HUES64 (cell line): ENCODE results near the gene ATOH1.

Experiments
- H3K27ac ChIP-seq: 2 replicates; pipeline ENCODE4 v1.7.0; 2013; ENCODE audit warnings: low read depth, low read length, inconsistent platforms
- H3K27me3 ChIP-seq: 2 replicates; pipeline ENCODE4 v1.6.1; 2013; ENCODE audit warnings: mild to moderate bottlenecking, low read length; ENCODE audit not compliant: insufficient read depth
- H3K36me3 ChIP-seq: 2 replicates; pipeline ENCODE4 v1.6.1; 2013; ENCODE audit warnings: mild to moderate bottlenecking, low read length; ENCODE audit not compliant: insufficient read depth
- H3K4me1 ChIP-seq: 2 replicates; pipeline ENCODE4 v1.6.1; 2013; ENCODE audit warnings: mild to moderate bottlenecking, low read length, moderate library complexity; ENCODE audit not compliant: insufficient read depth
- H3K4me3 ChIP-seq: 2 replicates; pipeline ENCODE4 v1.5.1; 2013; ENCODE audit warnings: mild to moderate bottlenecking, low read length, moderate library complexity
- H3K9ac ChIP-seq: 2 replicates; pipeline ENCODE4 v1.6.1; 2013; ENCODE audit warnings: mild to moderate bottlenecking, low read depth, low read length
- H3K9me3 ChIP-seq: 2 replicates; pipeline ENCODE4 v1.6.1; 2013; ENCODE audit warnings: low read depth, low read length; ENCODE audit not compliant: insufficient read depth
- WGBS: fragments of 150-250, 120-280 bp; methylation state at CpG from one replicate; pipeline ENCODE4 v1.1.7; 2013; ENCODE audit warnings: missing lambda C conversion rate; 5-methylcytosine and 5-hydroxymethylcytosine counted together

ATOH1 gene

DNA sequence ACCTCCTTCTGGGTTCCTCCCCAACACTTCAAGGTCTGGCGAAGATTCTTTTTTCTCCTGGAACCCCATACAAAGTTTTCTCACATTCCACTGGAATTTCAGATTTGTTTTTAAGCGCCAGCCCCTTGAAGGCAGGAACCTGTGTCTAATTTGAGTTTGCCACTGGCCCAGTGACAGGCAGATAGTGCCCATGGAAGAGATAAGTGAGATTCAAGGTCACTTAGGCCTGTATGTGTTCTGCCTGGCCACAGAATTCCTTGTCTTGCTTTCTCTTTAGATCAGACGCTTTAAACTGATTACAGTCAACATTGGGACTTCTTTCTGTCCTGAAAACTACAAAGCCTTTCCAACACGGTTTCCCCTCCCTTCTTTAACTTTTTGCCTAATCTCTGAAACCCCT lies 11.2 kb downstream of the ATOH1 start:
- Histone ChIP-seq H3K4me3 (no peak overlapping the region), H3K9ac (no peak overlapping the region), H3K9me3 (no peaks in the 10 kb centered on the region), H3K27ac (no peak overlapping the region), H3K27me3 (peaks cover 67% of the 10 kb centered on the region), H3K36me3 (no peaks in the 10 kb centered on the region), H3K4me1 (peaks cover 12% of the 10 kb centered on the region)
- WGBS: 87% methylated on average over 4 of the region's 4 CpGs

DNA sequence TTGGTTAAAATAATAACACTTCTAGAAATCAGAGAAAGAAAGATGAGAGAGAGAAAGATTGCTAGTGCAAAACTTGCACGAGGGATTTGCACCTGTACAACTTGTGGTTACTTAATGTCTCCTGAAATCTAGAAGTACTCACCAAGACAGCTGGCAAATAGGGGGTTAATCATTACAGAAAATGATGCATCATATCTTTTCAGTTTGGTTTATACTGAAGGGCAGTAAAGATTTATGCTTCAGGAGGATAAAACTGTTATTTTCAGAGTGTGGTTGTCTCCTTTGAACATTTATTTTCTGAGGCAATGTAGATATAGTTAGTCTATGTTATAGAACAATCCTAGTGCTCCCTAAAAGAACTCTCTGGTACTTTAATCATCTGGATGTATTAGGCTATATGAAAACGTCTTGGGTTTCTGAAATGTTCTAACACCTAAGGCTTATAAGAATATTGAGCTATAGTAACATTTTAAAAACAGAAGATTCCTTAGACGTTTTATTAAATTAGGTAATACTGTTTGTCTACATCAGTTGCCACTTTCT lies 13.3 kb downstream of the ATOH1 start:
- Histone ChIP-seq H3K36me3 (no peaks in the 10 kb centered on the region), H3K9me3 (no peaks in the 10 kb centered on the region), H3K27ac (no peak overlapping the region), H3K27me3 (peaks cover 45% of the 10 kb centered on the region), H3K4me1 (no peaks in the 10 kb centered on the region), H3K4me3 (no peak overlapping the region), H3K9ac (no peak overlapping the region)
- 94% methylated on average over 1 of the region's 3 CpGs for WGBS

DNA sequence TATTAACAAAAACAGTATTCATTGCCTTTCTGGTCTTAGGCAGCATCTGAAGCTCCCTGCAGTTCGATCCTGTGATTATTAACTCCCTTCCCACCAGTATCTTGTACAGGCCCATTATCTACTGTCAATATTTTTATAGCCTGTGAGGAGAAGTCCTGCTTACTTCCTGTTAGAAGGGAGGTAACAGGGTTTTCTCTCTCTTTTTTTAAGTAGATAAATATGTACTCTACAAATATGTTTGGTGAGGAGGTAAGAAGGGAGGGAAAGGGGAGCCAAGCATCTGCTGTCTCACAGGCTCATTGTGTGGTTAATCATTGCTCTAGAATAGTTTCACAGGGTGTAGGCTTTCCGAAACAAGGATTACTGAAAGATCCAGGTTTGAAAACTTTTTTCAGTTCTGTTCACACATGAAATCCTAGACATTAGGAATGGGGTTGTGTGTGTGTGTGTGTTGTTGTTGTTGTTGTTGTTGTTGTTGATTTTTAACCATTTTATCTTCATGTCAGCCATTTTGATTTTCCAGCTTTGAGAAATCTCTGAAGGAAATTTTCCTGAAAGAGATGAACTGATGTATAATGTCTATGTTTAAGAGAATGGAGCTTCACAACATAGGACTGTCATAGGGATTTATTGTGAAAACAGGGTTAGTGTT lies 14.2 kb downstream of the ATOH1 start:
- WGBS: 81% methylated on average over 2 of the region's 2 CpGs
- Histone ChIP-seq H3K27ac (no peak overlapping the region), H3K9me3 (no peaks in the 10 kb centered on the region), H3K36me3 (no peaks in the 10 kb centered on the region), H3K9ac (no peak overlapping the region), H3K27me3 (peaks cover 37% of the 10 kb centered on the region), H3K4me1 (no peaks in the 10 kb centered on the region), H3K4me3 (no peak overlapping the region)

DNA sequence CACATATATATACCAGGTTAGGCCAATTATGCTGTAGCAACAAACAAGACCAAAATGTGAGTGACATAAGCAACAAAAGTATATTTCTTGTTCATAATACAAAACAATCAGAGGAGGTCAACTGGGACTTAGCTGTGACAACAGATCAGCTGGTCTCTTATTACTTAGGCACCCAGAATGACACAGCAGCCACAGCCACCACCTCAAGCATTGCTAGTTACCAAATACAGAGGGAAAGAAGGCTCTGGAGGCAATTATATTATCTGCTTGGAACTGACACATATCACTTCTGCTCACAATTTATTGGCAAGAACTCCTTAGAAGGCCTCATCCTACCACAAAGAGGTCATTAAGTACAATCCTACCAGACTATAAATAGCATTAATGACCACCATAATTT lies 15.2 kb downstream of the ATOH1 start:
- Histone ChIP-seq H3K9me3 (no peaks in the 10 kb centered on the region), H3K27me3 (peaks cover 30% of the 10 kb centered on the region), H3K9ac (no peak overlapping the region), H3K4me3 (no peak overlapping the region), H3K36me3 (no peaks in the 10 kb centered on the region), H3K27ac (no peak overlapping the region), H3K4me1 (no peaks in the 10 kb centered on the region)

DNA sequence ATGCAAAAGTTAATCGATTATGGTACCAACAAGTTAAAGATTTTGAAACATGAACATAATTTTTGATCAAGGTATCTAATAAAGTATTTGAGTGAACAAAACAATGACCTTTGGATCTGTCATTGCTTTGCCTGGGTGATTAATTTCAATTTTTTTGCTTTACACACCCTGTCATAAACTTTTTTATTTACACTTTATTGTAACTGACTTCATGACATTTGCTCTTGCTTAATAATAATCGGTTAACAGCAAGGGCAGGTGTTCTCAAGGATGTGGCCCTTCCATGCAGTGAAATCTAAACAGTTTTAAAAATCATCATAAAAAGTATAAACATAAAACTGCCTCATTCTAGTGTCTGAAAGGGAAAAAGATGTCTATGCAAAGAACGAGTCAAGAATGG lies 24.1 kb downstream of the ATOH1 start:
- no peak overlapping the region for H3K9ac ChIP-seq

DNA sequence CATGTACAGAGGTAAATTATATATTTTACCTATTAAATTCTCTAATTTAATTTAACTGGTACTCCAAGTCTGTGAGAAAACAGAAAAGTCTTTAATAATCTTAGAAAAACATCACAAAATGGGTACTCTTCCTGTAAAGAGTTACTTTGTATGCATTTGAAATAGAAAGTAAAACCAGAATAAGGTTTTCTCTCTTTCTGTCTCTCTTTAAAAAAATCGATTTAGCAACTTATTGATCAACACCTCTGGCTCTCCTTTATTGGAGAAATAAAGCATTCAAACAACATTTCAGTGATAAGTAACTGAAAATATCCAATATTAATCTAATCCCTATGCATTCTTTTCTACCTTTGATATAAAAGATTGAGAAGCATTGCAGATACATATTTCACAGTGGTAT lies 27.4 kb downstream of the ATOH1 start:
- no peak overlapping the region for H3K27ac ChIP-seq
- no peaks in the 10 kb centered on the region for H3K9me3 ChIP-seq
- H3K4me3 ChIP-seq: no peak overlapping the region
- H3K4me1 ChIP-seq: no peaks in the 10 kb centered on the region
- WGBS: 78% methylated on average over 1 of the region's 1 CpG
- H3K9ac ChIP-seq: no peak overlapping the region
- H3K27me3 ChIP-seq: no peaks in the 10 kb centered on the region
- H3K36me3 ChIP-seq: no peaks in the 10 kb centered on the region

More for the DNA sequence above, 24.1 kb downstream of the ATOH1 start:
- WGBS: 80% methylated on average over 1 of the region's 3 CpGs
- Histone ChIP-seq H3K4me3 (no peak overlapping the region), H3K36me3 (no peaks in the 10 kb centered on the region), H3K9me3 (no peaks in the 10 kb centered on the region), H3K27ac (no peak overlapping the region), H3K27me3 (no peaks in the 10 kb centered on the region), H3K4me1 (no peaks in the 10 kb centered on the region)

DNA sequence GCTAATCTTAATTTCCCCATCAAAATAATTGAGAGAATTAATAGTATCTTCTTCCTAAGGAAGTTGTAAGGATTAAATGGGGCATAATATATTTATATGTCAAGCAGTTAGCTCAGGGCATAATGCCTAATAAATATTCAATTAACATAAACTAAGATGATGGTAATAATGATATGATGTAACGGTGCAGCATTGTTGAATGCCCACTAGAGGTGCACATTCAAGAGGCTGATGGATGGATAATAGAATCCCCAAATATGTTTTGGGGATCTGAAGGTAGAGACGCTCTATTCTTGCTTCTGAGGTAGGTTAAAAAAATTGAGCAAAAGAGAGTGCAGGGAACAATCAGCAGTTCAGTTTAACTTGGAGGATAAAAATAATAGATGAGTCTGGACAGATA lies 37.1 kb downstream of the ATOH1 start:
- Histone ChIP-seq H3K4me1 (no peaks in the 10 kb centered on the region), H3K9me3 (no peaks in the 10 kb centered on the region), H3K27me3 (no peaks in the 10 kb centered on the region), H3K36me3 (no peaks in the 10 kb centered on the region), H3K9ac (no peak overlapping the region), H3K27ac (no peak overlapping the region), H3K4me3 (no peak overlapping the region)
- WGBS: 92% methylated on average over 2 of the region's 2 CpGs

DNA sequence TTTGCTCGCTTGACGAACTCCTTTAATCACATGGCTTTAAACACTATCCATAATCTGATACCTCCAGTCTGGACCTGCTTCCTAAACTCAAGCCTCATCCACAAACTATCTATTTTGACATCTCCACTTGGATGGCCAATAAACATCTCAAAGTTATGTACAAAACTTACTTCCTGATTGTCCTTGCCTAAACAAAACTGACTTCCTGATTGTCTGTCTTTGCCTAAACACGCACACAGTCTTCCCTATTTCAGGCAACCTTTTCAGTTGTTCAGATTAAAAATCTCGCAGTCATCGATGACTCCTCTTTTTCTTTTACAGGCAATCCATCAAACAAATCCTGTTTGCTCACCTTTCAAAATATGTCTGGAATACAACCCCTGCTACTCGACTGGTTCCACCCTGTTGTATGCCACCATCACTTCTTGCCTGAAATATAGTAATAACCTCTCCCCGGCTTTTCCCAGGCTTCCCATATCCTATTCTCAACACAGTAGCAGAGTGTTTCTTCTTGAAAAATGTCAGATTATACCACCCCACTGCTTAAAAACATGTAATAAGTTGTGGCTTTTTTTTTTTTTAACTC lies 39.0 kb downstream of the ATOH1 start:
- WGBS: 91% methylated on average over 7 of the region's 7 CpGs
- H3K9ac ChIP-seq: no peak overlapping the region
- H3K4me3 ChIP-seq: no peak overlapping the region
- no peaks in the 10 kb centered on the region for H3K4me1 ChIP-seq
- H3K9me3 ChIP-seq: no peaks in the 10 kb centered on the region
- H3K27me3 ChIP-seq: no peaks in the 10 kb centered on the region
- no peak overlapping the region for H3K27ac ChIP-seq
- no peaks in the 10 kb centered on the region for H3K36me3 ChIP-seq

DNA sequence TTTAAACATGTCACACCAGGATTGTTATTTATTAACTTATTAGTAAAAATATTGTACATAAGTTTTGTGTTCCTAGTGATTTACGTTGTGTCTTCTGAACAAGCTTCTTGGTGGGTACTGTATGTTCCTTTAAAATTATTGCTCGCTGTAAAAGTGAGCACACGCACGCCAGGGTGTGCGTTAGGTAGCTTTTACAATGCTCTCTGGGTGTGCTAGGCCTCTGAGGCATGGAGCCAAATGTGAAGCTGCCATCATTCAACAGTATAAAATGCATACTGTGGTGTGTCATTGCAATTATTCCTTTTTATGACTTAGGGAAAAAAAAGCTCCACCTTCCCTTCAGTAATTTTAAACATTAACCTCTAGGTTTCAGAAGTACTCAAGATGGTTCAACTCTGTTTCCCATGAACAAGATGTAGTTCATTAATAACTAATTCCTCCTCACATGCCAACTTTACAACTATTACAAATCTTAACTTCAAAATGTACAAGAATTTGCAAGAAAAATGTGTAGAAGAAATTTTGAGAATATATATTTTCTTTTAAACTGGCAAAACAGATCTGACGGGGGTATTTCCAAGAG lies 42.4 kb downstream of the ATOH1 start:
- Histone ChIP-seq H3K36me3 (no peaks in the 10 kb centered on the region), H3K9me3 (no peaks in the 10 kb centered on the region), H3K4me3 (no peak overlapping the region), H3K4me1 (no peaks in the 10 kb centered on the region), H3K27me3 (peaks cover 2% of the 10 kb centered on the region; the same call in 1 of the 2 replicates), H3K27ac (no peak overlapping the region), H3K9ac (no peak overlapping the region)
- WGBS: 96% methylated on average over 5 of the region's 6 CpGs

DNA sequence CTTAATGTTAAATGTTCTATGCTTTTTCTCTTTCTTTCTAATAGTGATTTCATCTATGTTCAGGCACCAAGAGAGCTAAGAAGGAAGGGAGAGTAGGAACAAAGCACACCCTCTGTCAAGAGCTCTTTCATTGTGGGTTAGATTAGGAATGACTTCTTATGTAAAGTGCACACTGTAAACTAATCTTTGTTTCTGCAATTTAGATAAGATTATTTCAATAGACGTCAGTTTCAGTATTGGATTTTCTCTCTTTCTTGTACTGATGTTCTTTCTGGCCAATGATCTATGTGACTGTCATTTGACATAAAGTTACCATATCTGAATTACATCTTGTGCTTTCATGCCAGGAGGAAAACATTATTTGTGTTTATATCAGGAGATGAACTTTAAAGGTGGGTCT lies 48.2 kb downstream of the ATOH1 start:
- WGBS: no CpG with 5 or more reads among the region's 1 CpG

DNA sequence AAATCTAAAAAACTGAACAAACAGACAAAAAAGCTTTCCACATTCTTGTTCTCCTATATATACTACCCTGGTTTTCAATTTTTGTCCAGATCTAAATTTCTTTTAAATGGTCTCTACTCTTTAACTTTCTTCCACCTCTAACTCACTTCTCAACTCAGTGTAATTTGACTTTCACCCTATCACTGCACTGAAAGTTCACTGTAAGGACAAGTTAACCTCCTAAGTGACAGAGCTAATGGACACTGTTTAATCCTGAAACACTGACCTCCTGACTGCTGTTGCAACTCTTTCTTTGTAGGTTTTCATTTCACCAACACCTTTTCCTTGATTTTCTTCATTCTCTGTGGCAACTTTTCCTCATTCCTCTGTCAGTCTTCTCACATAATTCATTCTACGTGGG lies 50.0 kb downstream of the ATOH1 start:
- no peaks in the 10 kb centered on the region for H3K4me1 ChIP-seq
- no peaks in the 10 kb centered on the region for H3K36me3 ChIP-seq
- 88% methylated on average over 1 of the region's 1 CpG for WGBS
- peaks cover 4% of the 10 kb centered on the region; the same call in 1 of the 2 replicates for H3K27me3 ChIP-seq
- H3K27ac ChIP-seq: no peak overlapping the region
- H3K9ac ChIP-seq: no peak overlapping the region
- no peaks in the 10 kb centered on the region for H3K9me3 ChIP-seq
- no peak overlapping the region for H3K4me3 ChIP-seq

More for the DNA sequence above, 48.2 kb downstream of the ATOH1 start:
- Histone ChIP-seq H3K4me3 (no peak overlapping the region), H3K27me3 (peaks cover 4% of the 10 kb centered on the region; the same call in 1 of the 2 replicates), H3K9me3 (no peaks in the 10 kb centered on the region), H3K27ac (no peak overlapping the region), H3K4me1 (no peaks in the 10 kb centered on the region), H3K9ac (no peak overlapping the region), H3K36me3 (no peaks in the 10 kb centered on the region)
